ENCODE measurements around the gene UBE2O.

Gene UBE2O

DNA sequence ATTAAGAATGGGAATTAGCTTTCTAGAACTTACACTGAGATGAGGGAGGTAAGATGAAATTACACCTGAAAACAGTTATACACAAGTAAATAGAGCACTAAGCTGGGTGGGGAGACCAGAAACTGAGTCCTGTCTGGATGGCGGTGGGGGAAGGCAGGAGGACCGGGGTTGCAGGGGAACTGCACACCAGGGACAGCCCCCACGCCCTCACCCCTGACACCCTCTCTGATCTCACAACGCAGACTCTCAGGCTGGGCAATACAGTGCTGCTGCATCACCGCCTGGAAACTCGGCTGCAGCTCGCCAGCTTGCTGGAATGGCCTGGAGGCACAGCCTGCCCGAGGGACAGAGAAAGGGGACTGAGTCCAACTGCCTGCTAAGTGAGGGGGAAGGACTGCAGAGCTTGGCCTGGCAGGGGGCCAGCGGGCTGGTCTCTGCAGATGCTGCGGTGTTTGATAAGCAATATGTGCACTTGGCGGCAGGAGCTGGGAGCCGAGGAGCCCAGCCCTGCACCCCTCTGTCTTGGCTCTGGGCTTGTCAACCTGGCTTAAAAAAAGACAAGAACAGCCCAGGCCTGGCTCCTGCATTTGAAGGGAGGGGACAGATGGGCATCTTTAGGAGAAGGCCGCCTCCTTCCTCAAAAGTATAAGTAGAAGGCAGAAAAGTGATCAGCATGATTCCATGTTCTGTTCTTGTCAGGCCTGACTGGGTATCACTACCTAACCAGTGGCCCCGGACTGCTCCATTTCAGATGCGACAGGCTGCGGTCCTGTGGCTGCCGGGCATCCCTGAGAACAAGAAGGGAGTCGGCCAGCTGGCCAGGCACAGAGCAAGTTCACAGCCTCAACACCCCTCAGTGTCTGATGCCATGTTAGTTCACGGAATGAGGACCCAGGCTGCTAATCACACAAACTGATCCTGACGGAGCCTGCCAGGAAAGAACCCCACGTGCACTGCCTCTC lies 38.3 kb downstream of the UBE2O start:
- peak; percentile 64 for DNase-seq (ENCODE audit: low read depth)

DNA sequence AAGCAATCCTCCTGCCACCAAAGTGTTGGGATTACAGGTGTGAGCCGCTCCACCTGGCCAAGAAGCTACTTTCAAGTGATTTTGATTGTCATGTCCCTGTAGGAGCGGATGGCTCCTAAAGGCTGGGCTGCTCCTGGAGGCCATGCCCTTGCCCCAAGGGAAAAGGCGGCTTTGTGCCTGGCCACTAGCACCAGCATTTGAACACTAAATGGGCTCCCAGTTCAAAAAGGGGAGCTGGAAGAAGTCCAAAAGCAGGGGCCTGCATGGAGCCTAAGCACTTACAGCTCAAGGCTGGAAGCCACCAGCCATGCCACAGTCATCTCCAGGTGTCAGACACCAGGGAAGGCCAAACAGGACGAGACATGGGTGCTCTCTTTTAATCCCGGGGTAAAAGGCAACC lies 41.7 kb downstream of the UBE2O start:
- DNase-seq (ENCODE audit: low read depth) = no peak

DNA sequence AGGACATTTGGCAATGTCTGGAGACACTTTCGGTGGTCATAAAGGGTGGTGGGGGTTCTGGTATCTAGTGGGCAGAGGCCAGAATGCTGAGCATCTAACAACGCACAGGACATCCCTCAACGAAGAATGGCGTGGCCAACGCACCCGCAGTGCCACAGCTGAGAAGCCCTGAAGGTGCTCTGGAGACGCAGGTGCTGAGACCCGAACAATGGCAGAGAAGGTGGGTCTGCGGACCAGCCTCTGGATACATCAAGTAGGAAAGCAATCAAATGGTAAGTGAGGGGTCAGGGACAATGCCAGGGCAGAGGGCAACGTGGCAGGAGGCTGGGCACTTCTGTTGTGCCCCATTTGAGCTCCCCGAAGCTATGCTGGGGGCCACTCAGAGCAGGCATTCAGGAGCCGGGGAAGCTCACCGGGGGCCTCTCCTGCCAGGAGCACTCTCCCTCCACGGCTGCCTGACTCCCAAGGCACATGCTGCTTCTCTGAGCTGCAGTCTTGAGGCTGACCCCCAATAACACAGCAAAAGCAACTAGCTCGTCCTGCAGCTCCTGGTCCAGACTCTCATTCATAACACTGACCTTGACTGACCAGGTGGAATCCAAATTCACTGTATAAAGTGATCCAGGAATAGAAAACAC lies 42.5 kb downstream of the UBE2O start:
- no peak for DNase-seq (ENCODE audit: low read depth)

DNA sequence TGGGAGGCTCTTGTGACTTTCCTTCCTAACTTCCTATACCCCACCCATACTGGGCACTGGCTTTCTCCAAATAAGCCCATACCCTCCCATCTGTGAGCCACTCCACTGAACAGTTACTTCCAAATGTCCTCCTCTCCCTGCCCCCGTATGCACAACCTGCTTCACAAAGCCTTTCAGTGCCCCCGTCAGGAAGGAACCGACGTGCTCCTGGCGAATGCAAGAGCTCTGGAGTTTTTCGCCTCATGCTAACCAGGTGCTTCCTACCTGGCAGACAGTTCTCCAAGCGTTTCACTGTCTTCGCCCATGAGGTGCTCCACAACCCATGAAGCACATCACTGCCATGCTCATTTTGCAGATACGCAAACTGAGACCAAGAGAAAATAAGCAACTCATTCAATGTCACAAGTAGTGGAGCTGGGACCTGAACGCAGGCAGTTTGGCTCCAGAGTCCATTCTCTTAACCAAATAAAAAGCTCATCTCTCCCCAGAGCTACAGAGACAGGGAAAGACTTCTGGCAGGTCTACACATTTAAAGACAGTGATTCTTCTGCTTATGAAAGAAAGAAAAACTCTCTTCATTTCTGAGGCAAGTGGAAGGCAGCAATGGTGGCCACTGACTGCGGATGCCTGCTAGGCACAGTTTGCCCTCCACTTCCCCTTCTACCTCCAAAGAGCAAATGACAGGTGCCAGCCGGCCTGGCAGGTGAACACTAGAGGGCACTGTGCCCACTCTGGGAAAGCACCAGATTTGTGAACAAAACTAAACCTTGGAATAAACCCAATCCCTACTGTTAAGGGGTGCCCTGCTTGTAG lies 44.7 kb downstream of the UBE2O start:
- DNase-seq (ENCODE audit: low read depth) = peak; percentile 53

DNA sequence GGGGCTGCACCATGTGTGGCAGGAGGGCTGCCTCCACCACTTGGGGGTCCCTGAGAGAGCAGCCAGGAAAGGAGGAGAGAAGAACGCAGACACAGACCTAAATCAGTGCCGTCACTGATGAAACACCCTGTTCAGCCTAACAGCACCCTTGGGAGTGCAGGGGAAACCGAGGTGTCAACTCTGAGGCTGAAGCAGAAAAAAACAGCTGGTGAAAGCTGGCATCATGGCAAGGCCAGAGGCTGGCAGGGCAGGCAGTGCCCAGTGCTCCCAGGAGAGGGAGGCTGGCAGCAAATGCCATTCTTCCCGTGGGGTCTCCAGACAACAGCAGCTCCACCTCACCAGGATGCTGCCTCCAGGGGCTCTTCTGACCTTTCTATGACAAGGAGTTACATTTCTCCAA lies 45.4 kb downstream of the UBE2O start:
- DNase-seq (ENCODE audit: low read depth) = no peak

DNA sequence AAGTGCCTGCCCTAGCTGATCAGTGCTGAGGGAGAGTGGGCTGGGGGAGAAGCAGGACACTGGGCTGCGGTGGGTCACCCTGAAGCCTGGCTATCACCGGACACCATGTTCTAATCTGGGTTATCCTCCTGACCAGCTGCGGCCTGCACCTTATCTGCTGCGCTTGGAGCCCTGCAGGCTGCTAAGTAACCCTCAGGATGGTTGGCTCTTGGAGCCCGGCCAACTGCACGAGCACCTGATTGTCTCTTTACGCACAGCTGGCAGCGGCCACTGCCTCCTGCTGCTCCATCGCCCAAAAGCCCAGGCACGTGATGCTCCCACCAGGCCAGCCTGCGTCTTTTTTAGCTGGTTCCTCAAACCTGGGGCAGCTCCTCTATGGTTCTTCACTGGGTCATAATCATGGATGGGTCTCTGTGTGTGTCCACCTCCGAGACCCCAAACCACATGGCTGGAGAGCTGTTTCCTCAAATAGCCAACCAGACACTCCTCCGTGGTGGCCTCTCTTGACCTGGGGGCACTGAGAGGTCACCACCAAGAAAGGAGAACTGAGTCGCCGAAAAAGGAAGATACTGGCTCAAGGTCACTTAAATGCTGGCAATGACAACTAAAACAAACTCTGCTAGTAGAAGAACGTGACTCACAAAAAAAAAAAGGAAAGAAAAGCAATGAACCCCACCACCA lies 46.8 kb downstream of the UBE2O start:
- no peak for DNase-seq (ENCODE audit: low read depth)

DNA sequence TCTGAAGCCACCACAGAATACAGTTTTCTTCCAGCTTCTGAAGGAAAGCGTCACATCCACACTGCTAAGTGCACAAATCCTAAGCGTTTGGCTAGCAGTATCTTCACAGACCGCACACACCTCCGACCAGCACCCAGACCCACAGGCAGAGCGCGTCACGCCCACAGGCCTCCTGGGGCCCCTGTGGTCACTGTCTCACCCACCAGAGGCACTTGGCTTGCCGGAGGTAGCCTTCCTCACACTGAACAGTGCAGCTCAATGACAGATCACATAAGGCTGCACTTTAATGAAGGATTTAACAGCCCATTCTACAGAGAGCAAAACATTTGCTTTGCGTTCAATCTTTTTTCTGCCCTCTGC lies 47.4 kb downstream of the UBE2O start:
- DNase-seq (ENCODE audit: low read depth) = no peak

DNA sequence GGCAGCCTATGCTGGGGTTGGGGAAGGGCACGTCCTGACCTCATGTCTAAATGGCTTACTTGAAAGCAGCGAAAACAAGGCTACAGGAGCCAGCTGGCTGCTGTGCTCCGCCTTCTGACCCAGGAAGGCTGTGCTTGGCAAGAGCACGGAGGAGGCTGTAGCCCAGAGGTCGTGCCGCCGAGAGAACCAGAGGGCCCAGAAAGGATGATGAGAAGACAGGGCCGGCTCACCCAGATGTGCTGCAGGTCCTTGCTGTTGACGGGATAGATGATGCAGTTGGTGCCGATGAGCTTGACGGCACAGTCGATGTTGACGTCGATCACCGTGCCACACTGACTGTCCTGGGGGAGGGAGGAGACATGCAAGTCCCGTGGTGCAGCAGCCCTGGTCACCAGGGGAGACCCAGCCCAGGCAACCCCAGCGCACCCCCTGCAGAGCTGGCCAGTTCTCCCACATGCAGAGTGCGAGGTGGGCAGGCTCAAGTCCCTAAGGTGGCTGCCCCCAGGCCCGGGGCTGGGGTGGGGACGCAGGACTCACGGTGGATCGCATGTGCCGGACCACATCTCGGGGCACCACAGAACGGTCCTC lies 47.9 kb downstream of the UBE2O start:
- DNase-seq (ENCODE audit: low read depth) = no peak

DNA sequence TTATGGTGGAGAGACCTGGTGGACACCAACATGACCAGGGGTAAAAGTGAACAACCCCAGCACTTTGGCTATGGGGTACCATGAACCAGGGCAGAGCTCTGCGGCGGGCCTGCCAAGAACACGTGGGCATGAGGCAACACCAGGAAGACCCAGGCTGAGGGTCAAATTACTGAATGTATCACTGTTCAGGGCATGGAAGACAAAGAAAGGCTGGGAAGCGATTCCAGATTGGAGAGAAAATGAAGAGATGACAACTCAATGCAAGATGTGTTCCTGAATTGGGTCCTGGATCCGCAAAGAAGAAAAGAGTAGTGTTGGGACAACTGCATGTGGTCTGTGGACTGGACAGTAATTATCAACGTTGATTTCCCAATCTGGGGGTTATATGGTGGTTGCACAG lies 48.7 kb downstream of the UBE2O start:
- DNase-seq (ENCODE audit: low read depth) = no peak

DNA sequence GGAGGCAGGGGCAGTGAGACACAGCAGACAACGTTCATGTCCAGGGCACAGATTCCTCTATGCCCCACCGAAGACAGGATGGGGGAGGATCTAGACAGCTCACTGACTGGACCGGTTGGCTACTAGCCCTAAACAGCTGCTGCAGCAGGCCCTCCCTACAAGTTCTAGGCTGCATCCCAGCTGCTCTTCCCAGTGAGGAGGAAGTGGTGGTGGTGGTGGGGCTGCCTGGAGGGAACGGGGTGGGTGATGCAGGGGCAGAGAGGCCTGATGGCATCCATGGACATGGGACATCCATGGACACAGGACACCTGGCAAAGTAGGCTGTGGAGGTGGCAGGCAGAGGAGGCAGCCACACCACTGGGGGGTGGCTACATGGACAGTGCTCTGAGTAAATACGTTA lies 50.2 kb downstream of the UBE2O start:
- DNase-seq (ENCODE audit: low read depth) = no peak

DNA sequence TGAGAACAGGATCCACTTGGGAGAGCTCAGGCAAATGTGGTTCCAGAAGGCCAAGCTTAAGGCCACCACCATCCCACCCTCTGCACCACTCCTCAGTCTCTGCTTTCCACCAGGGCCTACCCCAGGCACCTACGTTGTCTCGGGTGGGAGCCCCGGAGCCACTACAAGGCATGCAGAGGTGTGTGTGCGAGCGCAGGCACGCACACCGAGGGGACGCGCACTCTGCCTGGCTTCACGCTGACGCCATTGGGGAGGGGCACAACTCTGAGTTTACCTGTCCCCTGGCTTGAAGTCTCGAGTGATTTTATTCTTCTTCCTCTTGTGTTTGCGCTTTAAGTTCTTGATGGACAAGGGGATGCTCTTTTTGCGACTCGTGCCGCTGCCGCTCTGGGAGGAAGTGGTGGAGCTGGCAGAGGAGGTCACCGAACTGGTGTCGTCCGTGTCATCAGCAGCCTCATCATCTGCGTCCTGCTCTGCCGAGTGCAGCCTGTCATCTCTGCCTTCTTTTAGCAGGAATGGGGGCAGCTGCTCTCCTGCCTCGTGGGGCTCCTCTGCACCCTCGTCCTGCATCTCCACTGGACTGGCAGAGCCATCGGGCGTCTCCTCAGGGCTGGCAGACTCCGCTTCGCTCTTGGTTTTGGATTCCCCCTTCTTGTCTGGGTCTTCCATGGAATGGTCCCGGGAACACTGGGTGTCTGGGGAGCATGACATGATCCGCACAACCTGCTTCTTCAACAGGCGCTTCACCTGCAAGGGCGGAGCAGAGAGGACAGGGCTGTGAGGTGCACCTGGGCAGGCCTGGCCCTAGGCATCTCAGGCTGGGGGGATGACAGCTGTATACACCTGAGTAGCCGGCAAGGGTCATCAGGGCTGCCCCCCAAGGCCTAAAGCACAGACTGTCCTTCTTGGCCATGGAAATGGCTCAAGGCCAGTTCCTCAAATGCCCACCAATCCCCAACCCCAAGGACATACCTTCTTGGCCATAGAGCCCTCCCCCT lies 53.5 kb downstream of the UBE2O start:
- no peak for DNase-seq (ENCODE audit: low read depth)

DNA sequence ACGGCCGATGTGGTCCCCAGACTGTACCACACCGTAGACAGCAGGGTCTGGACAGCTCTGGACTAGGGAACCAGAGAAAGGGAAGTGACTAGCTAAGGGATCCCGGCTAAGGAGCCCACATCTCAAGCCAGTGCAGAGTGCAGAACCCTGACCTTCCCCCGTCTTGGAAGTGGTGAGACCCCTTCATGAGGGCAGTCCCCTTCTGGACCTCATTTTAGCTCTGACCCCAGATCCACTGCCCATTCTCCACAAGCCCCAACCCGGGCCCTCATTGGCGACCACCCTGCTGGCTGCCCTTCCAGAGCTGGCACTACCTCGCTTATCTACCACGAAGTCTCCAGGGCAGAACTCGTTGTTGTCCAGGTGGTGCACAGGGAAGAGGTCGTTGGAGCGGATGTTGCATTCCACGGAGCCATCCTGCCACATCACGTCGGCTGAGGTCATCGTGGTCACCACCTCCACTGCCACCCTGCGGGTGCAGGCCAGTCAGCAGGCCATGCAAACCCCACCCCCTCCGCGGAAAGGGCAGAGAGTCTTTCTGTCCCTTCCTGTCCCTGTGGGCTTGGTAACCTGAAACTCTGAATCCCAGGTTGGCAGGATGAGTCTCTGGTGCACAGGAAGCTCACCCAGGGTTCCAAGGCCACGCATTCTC lies 54.3 kb downstream of the UBE2O start:
- DNase-seq (ENCODE audit: low read depth) = no peak

DNA sequence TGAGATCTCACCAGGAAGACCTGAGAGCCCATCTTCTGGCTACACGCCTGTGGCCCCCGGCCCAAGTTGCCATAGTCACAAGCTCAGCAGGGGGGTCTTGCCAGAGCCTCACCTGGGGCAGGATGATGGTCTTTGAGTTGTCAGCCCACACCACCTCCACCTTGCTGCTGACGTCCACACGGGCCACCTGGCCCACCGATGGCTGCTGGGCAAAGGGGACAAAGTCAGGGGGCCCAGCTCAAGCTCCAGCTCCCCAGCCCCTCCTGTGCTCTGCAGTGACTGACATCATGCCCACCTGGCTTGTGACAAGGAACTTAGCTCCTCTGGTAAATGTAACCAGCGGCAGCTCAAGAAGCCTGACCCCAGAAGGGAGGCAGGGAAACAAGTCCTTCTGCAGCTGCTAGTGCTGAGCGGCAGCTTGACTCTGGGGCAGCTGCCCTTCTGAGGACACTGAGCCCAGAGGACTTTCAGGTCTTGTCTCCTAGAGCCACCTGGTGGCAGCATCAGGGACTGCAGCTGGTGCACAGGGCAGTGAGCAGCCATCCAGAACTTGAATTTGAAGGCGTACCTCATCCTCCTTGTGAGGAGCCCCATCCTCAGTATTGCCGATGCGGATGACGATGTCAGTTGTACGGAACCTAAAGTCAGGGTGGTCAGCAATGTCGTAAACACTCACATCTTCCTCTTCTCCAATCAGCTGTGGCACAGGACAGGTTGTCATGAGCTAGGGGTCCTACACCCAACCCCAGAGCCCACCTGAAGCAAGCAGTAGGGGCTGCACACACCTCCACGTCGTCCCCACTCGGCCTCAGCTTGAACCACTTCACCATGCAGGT lies 55.0 kb downstream of the UBE2O start:
- DNase-seq (ENCODE audit: low read depth) = peak; percentile 86

DNA sequence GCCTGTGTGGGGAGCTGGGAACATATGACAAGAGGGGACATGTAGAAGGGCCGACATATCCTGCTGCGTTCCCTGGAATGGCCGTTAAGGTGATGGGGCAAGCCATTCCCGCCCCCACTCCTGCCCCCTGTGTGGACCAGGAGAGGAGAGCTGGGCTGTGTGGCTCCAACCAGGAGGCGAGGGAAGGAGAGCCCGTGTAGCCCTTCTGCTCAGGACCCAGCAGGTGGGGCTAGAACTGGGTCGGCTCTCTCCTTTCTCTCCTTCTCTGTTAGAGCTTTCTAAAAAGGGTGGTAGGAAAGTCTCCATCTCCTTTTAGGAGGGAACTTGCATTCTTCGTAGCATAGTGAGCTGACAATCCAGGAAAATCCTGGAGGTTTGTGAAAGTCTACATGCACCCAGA lies 55.8 kb downstream of the UBE2O start:
- no peak for DNase-seq (ENCODE audit: low read depth)

DNA sequence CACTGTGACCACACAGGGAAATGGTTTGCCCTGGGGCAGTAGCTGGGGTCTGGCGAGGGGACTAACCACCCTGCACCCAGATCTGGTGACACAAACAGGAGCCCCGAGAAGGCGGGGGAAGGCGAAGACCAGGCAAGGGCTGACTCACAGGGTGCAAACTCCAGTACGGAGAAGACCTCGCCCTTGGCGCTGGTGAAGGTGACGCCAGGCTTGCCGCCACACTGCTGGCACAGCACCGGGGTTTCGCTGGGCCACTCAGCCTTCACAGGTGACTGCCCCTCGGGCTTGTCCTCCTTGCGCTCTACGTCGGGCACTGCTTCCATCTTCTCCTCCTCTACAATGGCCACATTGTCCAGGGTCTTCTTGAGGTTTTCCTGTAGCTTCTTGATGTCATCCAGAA lies 57.0 kb downstream of the UBE2O start:
- no peak for DNase-seq (ENCODE audit: low read depth)

DNA sequence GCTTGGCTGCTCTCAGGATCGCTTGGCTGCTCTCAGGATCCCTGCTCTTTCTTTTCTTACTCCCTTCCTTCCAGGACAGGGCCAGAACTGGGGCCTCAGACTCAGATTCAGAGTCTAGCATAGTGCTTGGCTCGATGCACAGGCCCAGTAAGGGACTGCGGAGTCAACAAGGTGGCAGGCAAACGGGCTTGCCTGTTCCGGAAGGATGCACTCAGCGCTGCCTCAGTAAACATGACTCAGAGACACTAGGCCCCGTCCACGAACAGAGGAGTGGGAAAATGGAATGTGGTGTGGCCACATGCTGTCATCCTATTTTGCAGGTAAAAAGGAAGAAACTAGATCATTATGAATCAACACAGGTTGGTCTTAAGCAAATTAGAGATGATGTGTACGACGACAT lies 58.8 kb downstream of the UBE2O start:
- DNase-seq (ENCODE audit: low read depth) = no peak

DNA sequence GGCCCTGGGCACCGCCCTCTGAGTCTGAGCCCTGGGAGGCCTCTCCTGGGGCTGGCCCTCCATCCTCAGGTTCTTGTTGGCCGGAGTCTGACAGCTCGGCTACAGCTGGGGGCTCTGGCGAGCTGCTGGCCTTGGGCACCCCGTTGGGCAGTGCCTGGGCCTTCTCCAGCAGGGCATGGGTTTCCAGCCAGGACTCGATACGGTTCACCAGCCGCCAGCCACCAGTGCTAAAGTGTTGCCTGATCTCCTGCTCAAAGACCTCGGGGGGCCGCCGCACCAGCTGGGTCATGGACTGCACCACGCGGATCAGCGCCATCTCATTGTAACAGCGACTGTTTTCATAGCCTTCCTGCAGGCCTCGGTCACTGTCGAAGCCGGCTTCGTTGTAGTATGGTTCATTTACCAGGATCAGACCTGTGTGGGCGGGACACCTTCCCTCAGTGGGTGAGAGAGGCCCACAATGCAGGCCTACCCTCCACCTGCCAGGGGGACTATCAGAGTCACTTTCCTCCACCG lies 61.7 kb downstream of the UBE2O start:
- DNase-seq (ENCODE audit: low read depth) = no peak

DNA sequence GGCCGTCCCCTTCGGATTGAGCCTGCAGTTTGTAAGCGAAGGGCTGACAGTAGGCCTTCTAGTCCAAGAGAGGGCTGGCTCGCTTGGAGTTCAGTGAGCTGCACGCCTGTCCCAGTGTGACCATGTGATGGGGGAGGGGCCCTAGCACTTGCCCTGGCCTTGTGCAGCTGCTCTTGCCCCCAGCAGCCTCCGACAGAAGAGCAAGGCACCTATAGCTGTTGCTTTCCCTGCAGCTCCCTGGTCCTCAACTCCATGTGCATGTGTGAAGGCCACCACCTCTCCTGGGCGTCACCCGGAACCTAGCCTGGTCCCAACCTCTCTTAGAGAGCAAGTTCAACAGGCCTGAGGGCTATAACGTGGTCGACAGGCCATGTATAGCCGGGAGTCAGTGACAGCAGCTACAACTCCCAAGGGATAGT lies 62.9 kb downstream of the UBE2O start:
- no peak for DNase-seq (ENCODE audit: low read depth)
